Measurements from ENCODE around the gene IL13RA2. TPM values are rescaled to one million over a fixed set of nuclear protein-coding genes. Genes with fewer than 3 reads are reported as not detected.

IL13RA2 gene
- total and polyA plus RNA-seq, 2 of the 8 experiments (the other 6 are each of a cell fraction or from before 2014, with no cell fraction given): not detected

DNA sequence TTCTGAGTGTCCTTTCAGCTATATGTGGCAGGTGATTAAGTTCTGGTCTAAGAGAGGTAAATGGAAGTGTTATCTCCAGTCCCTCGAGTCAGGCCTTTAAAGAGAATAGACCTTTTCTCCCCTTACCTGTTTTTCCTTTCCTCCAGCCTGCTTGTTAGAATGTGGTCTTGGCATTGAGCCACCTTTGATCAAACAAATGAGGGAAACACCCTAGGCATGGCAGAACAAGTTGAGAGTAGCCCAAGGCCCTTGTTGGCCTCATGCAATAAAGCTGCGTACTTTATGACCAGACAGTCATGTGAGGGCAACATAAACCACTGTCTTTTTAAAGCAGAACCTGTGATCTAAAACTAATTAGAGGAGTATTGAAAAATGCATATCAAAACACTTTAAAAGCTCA is 13.2 kb upstream of the IL13RA2 start (continued):
- TF ChIP-seq, protein P1, sequence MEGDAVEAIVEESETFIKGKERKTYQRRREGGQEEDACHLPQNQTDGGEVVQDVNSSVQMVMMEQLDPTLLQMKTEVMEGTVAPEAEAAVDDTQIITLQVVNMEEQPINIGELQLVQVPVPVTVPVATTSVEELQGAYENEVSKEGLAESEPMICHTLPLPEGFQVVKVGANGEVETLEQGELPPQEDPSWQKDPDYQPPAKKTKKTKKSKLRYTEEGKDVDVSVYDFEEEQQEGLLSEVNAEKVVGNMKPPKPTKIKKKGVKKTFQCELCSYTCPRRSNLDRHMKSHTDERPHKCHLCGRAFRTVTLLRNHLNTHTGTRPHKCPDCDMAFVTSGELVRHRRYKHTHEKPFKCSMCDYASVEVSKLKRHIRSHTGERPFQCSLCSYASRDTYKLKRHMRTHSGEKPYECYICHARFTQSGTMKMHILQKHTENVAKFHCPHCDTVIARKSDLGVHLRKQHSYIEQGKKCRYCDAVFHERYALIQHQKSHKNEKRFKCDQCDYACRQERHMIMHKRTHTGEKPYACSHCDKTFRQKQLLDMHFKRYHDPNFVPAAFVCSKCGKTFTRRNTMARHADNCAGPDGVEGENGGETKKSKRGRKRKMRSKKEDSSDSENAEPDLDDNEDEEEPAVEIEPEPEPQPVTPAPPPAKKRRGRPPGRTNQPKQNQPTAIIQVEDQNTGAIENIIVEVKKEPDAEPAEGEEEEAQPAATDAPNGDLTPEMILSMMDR (IDR thresholded peaks at IDR 0.05; ENCODE audit: control extremely low read depth in 1 of 3, insufficient read depth in 1 of 3, low read depth in 1 of 3, low read length in 3 of 3): no peak
- no peak for TF ChIP-seq POLR2A (IDR thresholded peaks at IDR 0.05; ENCODE audit: control extremely low read depth in 1 of 2, low read depth in 2 of 2, low read length in 2 of 2)
